Measurements from ENCODE around the gene GFPT2.

Gene GFPT2

DNA sequence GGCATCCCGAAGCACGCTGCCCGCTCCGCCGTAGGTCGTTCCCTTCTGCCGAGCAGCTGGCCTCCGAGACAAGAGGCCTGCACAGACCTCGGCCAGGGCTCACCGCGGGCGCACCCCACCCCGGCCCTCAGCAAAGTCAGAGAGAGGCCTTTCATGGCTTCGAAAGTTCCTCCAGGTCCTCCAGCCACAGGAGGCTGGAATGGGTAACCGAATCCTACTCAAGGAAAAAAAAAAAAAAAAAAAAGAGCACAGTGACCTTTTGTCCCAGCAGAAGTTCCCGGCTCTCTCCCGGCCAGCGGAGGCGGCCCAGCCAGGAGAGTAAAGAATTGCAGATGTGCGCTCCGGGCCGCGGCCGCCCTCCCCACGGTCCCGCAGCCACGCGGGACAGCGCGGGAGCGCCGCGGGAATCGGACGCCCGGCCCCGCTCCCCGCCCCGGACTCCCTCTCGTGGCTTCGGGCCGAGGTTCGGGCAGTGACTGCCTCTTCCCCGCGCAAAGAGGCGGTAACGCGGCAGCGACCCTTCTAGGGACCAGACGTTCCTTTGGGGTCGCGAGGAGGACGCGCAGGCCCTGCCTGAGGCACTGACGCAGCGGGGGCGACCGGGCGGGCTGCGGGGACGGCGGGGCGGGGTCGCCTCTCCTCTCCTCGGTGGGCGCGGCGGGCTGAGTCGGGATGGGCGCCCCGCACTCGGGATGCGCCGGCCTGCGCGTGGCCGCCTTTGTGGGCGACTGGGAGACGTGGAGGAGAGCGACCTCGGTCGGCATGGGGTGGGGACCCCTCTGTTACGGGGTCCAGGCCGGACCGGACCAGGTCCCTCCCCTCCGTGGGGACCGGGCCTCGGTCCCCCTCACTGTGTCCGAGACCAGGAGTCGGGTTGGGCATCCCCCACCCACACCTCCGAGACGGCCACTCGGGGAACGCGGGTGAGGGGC, 754 bp downstream of the GFPT2 start:
- peaks cover 2% of the 10 kb centered on the region; the same call in 1 of the 2 replicates for H3K4me1 ChIP-seq (ENCODE audit: control insufficient read depth, insufficient read depth, low read length)
- peak overlapping the region; percentile 61 for H3K4me3 ChIP-seq (ENCODE audit: low read depth, low read length)
- TF ChIP-seq ZNF324 (tag by site-specific recombination; IDR thresholded peaks at IDR 0.05) (no peak), ZBTB20 (tag by site-specific recombination; IDR thresholded peaks at IDR 0.05) (peak; percentile 39; the same call in 1 of the 2 replicates), ZNF335 (tag by site-specific recombination; conservative IDR thresholded peaks at IDR 0.05) (peak; percentile 11), ZNF146 (tag by site-specific recombination; IDR thresholded peaks at IDR 0.05) (no peak)
- TF ChIP-seq, protein P1, sequence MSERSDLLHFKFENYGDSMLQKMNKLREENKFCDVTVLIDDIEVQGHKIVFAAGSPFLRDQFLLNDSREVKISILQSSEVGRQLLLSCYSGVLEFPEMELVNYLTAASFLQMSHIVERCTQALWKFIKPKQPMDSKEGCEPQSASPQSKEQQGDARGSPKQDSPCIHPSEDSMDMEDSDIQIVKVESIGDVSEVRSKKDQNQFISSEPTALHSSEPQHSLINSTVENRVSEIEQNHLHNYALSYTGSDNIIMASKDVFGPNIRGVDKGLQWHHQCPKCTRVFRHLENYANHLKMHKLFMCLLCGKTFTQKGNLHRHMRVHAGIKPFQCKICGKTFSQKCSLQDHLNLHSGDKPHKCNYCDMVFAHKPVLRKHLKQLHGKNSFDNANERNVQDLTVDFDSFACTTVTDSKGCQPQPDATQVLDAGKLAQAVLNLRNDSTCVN (tag by site-specific recombination; optimal IDR thresholded peaks at IDR 0.05) = peak; percentile 49
- TF ChIP-seq, protein P2, sequence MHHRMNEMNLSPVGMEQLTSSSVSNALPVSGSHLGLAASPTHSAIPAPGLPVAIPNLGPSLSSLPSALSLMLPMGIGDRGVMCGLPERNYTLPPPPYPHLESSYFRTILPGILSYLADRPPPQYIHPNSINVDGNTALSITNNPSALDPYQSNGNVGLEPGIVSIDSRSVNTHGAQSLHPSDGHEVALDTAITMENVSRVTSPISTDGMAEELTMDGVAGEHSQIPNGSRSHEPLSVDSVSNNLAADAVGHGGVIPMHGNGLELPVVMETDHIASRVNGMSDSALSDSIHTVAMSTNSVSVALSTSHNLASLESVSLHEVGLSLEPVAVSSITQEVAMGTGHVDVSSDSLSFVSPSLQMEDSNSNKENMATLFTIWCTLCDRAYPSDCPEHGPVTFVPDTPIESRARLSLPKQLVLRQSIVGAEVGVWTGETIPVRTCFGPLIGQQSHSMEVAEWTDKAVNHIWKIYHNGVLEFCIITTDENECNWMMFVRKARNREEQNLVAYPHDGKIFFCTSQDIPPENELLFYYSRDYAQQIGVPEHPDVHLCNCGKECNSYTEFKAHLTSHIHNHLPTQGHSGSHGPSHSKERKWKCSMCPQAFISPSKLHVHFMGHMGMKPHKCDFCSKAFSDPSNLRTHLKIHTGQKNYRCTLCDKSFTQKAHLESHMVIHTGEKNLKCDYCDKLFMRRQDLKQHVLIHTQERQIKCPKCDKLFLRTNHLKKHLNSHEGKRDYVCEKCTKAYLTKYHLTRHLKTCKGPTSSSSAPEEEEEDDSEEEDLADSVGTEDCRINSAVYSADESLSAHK (tag by site-specific recombination; IDR thresholded peaks at IDR 0.05) = no peak
- CTCF ChIA-PET = interaction anchor here (1.0 kb wide), 1 partner anchor 254 kb away, joined by 3 read pairs; no protein-coding TSS in a partner anchor
- H3K36me3 ChIP-seq (ENCODE audit: control insufficient read depth in 2 of 2, insufficient read depth in 1 of 2, low read length in 2 of 2) = peaks cover 0 to 5% of the 10 kb centered on the region in 2 experiments; a peak in 1 of 3 replicates
- H3K27ac ChIP-seq (ENCODE audit: extremely low read depth, low read depth, low read length) = peak overlapping the region; percentile 53; the same call in 1 of the 2 replicates
- POLR2A ChIA-PET = interaction anchor here (0.6 to 1.1 kb wide), 5 partner anchors 24 to 632 kb away, joined by 3 to 4 read pairs (median 3); no protein-coding TSS in a partner anchor
- no peaks in the 10 kb centered on the region for H3K9me3 ChIP-seq (ENCODE audit: control insufficient read depth, insufficient read depth, low read depth, low read length)

DNA sequence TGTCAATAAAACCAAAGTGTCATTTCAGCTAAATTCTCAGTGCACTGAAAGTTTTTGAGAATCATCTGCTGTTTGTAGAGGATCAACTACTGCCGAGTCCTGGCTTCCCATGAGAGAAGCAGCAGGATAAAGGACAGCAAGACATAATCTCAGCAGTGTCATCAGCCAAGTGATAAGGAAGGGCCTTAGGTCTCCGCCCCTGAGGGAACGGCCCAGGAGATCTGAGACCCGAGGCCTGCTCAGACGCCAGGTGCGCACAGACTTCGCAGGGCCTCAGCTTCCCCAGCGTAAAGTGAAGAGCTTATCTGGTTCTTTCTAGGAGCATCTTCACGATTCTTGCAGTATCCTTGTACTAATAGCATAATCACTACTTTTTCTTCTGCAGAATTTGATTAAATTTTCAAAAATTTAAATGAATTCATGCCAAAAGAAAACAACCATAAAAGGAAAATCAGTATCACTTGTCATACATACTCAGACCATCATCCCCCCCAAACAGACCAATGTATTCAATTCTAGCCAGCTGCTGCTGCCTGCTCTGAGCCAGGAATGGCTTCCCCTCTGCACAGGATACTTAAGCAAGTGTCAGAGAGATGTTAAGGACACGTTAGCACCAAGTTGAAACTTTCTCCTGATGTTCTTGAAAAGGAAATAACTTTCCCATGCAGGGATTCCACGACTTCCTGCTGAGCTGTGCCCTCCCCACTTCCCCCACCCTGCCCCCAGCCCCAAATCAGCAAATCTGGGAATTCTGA, 2.2 kb downstream of the GFPT2 start:
- no peaks in the 10 kb centered on the region for H3K9me3 ChIP-seq (ENCODE audit: control insufficient read depth, insufficient read depth, low read depth, low read length)
- ChIA-PET CTCF (interaction anchor here (0.6 to 1.1 kb wide), 2 partner anchors 22 to 77 kb away, joined by 3 read pairs; no protein-coding TSS in a partner anchor), POLR2A (no interaction called here)
- H3K27ac ChIP-seq (ENCODE audit: extremely low read depth, low read depth, low read length) = no peak overlapping the region
- H3K4me3 ChIP-seq (ENCODE audit: low read depth, low read length) = no peak overlapping the region
- TF ChIP-seq, protein P3, sequence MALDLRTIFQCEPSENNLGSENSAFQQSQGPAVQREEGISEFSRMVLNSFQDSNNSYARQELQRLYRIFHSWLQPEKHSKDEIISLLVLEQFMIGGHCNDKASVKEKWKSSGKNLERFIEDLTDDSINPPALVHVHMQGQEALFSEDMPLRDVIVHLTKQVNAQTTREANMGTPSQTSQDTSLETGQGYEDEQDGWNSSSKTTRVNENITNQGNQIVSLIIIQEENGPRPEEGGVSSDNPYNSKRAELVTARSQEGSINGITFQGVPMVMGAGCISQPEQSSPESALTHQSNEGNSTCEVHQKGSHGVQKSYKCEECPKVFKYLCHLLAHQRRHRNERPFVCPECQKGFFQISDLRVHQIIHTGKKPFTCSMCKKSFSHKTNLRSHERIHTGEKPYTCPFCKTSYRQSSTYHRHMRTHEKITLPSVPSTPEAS (tag by site-specific recombination; IDR thresholded peaks at IDR 0.05) = no peak
- TF ChIP-seq PRDM1 (tag by site-specific recombination; IDR thresholded peaks at IDR 0.05) = peak; percentile 30; the same call in 1 of the 2 replicates
- peaks cover 2% of the 10 kb centered on the region; the same call in 1 of the 2 replicates for H3K4me1 ChIP-seq (ENCODE audit: control insufficient read depth, insufficient read depth, low read length)
- peaks cover 0 to 5% of the 10 kb centered on the region in 2 experiments; a peak in 1 of 3 replicates for H3K36me3 ChIP-seq (ENCODE audit: control insufficient read depth in 2 of 2, insufficient read depth in 1 of 2, low read length in 2 of 2)

DNA sequence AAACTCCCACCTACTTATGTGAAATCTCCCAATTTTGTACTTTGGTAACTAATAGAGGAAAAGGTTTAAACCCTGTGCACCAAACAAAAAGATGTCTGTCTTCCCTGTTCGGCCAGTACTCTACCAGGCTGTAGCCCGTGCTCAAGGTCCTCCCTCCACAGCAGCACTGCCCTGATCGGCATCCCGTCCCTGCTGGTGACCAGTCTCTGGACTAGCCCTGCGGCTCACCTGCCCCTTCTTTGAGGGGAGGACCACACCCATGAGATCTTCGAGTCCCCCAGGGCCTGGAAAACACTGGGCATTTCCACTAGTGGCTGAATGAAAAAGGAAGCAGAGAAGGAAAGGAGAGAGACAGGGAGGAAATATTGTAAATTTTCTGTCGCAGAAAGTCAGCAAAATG, 2.8 kb downstream of the GFPT2 start:
- peaks cover 0 to 5% of the 10 kb centered on the region in 2 experiments; a peak in 1 of 3 replicates for H3K36me3 ChIP-seq (ENCODE audit: control insufficient read depth in 2 of 2, insufficient read depth in 1 of 2, low read length in 2 of 2)
- H3K27ac ChIP-seq (ENCODE audit: extremely low read depth, low read depth, low read length) = no peak overlapping the region
- POLR2A ChIA-PET = no interaction called here
- TF ChIP-seq SALL2 (tag by site-specific recombination; IDR thresholded peaks at IDR 0.05; ENCODE audit: borderline replicate concordance) (no peak), ZNF791 (tag by site-specific recombination; IDR thresholded peaks at IDR 0.05) (no peak), TRIM28 (IDR thresholded peaks at IDR 0.05; ENCODE audit: borderline replicate concordance, low read length) (no peak), ZNF677 (tag by site-specific recombination; IDR thresholded peaks at IDR 0.05) (no peak), ZNF174 (tag by site-specific recombination; IDR thresholded peaks at IDR 0.05) (no peak)
- TF ChIP-seq, protein P4, sequence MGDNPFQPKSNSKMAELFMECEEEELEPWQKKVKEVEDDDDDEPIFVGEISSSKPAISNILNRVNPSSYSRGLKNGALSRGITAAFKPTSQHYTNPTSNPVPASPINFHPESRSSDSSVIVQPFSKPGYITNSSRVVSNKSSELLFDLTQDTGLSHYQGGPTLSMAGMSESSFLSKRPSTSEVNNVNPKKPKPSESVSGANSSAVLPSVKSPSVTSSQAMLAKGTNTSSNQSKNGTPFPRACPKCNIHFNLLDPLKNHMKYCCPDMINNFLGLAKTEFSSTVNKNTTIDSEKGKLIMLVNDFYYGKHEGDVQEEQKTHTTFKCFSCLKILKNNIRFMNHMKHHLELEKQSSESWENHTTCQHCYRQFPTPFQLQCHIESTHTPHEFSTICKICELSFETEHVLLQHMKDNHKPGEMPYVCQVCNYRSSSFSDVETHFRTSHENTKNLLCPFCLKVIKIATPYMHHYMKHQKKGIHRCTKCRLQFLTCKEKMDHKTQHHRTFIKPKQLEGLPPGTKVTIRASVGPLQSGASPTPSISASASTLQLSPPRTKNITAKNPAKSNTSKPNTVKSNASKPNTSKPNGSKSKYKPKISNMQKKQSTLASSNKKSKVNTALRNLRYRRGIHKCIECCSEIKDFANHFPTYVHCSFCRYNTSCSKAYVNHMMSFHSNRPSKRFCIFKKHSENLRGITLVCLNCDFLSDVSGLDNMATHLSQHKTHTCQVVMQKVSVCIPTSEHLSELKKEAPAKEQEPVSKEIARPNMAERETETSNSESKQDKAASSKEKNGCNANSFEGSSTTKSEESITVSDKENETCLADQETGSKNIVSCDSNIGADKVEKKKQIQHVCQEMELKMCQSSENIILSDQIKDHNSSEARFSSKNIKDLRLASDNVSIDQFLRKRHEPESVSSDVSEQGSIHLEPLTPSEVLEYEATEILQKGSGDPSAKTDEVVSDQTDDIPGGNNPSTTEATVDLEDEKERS (tag by site-specific recombination; IDR thresholded peaks at IDR 0.05) = no peak
- TF ChIP-seq, protein P5, sequence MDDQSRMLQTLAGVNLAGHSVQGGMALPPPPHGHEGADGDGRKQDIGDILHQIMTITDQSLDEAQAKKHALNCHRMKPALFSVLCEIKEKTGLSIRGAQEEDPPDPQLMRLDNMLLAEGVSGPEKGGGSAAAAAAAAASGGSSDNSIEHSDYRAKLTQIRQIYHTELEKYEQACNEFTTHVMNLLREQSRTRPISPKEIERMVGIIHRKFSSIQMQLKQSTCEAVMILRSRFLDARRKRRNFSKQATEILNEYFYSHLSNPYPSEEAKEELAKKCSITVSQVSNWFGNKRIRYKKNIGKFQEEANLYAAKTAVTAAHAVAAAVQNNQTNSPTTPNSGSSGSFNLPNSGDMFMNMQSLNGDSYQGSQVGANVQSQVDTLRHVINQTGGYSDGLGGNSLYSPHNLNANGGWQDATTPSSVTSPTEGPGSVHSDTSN (CRISPR knock-in tag; IDR thresholded peaks at IDR 0.05) = no peak
- peaks cover 2% of the 10 kb centered on the region; the same call in 1 of the 2 replicates for H3K4me1 ChIP-seq (ENCODE audit: control insufficient read depth, insufficient read depth, low read length)
- H3K9me3 ChIP-seq (ENCODE audit: control insufficient read depth, insufficient read depth, low read depth, low read length) = no peaks in the 10 kb centered on the region
- CTCF ChIA-PET = interaction anchor here (0.6 to 1.1 kb wide), 2 partner anchors 21 to 36 kb away, joined by 3 read pairs; no protein-coding TSS in a partner anchor
- H3K4me3 ChIP-seq (ENCODE audit: low read depth, low read length) = no peak overlapping the region

All from HEK293 (cell line).